Transverse colon (tissue), 4 donors: ENCODE data around the gene SMARCD2. TPM values are rescaled to one million over a fixed set of nuclear protein-coding genes. Genes with fewer than 3 reads are reported as not detected.
"Not testable (repeated sequence)": the region's sequence is repeated elsewhere in the genome, so short reads cannot be mapped to it uniquely, and the experiment has no call there.

Source experiments
- DNase-seq: peaks from one replicate; pipeline ENCODE4 v3.0.0-alpha.2; 2019
- H3K27ac ChIP-seq, 4 donors: fragments of 200-600 bp; sonication (generic); 2 replicates each; pipeline ENCODE4 v1.5.1; 2016 to 2018; ENCODE audit warnings: inconsistent platforms in 4 of 4
- H3K27me3 ChIP-seq: fragments of 200-600 bp; sonication (generic); 2 replicates; pipeline ENCODE4 v1.5.1; 2017; ENCODE audit warnings: inconsistent platforms
- H3K36me3 ChIP-seq, 4 donors: fragments of 200-600 bp; sonication (generic); 2 replicates each; pipeline ENCODE4 v1.5.1; 2017 to 2019; ENCODE audit warnings: inconsistent platforms in 4 of 4
- H3K4me1 ChIP-seq, 4 donors: fragments of 200-600 bp; sonication (generic); 2 replicates each; pipeline ENCODE4 v1.5.1; 2017 to 2020; ENCODE audit warnings: inconsistent platforms in 4 of 4
- H3K4me3 ChIP-seq, 4 donors: fragments of 200-600 bp; sonication (generic); 1 replicate in 1 of 4; 2 replicates in 3 of 4; pipeline versions ENCODE4 v1.5.1 to v1.6.1; 2017 to 2019; ENCODE audit warnings: inconsistent platforms in 4 of 4
- H3K9me3 ChIP-seq, 2 donors: fragments of 200-600 bp; sonication (generic); 2 replicates each; pipeline ENCODE4 v1.5.1; 2017 to 2019; ENCODE audit warnings: inconsistent platforms in 2 of 2
- EP300 ChIP-seq: sonication (generic); formaldehyde crosslinking; IDR thresholded peaks from one replicate; pipeline ENCODE4 v1.6.1; 2017; ENCODE audit warnings: antibody characterized with exemption, low read depth
- POLR2A ChIP-seq: fragments of 450-650 bp; IDR thresholded peaks from one replicate; pipeline ENCODE4 v1.6.1; 2016; ENCODE audit warnings: antibody characterized with exemption, mild to moderate bottlenecking, moderate library complexity
- POLR2AphosphoS5 ChIP-seq, 3 donors: sonication (generic); formaldehyde crosslinking; IDR thresholded peaks; one replicate each; pipeline ENCODE4 v1.6.1; 2016; ENCODE audit warnings: antibody characterized with exemption in 3 of 3
- WGBS, 2 donors: methylation state at CpG; one replicate each; pipeline ENCODE4 v1.1.5; 2018; ENCODE audit warnings: low coverage in 1 of 2; 5-methylcytosine and 5-hydroxymethylcytosine counted together
- in situ Hi-C, 4 donors: fragments of 200-750 bp; cut with MboI; loops; one replicate each; pipeline versions ENCODE4 v1.15.0 to v1.15.1; 2017; ENCODE audit warnings: low sequenced_read_pairs in 3 of 4, low pct_ligation_motif_present in 1 of 4, low pct_unique_long_range_greater_than_20kb in 1 of 4
- intact Hi-C: fragments of 100-400 bp; cut with DNase I; formaldehyde crosslinking; loops from one replicate; pipeline ENCODE4 v1.15.1; 2023; ENCODE audit warnings: low total_unique reads
- total RNA-seq, 4 donors: library from RNA; depleted of rRNA; stranded (reverse); fragments of >200 nt; gene quantifications; one replicate each; pipeline ENCODE4 v1.1.0, GENCODE V29; 2016
- TF ChIP-seq, protein P1 (sequence below), 5 experiments: fragments of 200-600 bp in 3 of 5; fragments of 450-650 bp in 2 of 5; sonication (generic) in 3 of 5; IDR thresholded peaks; 1 replicate in 2 of 5; 2 replicates in 3 of 5; pipeline ENCODE4 v1.5.1; 2016 to 2017; ENCODE audit warnings: antibody characterized with exemption in 5 of 5, inconsistent platforms in 3 of 5, mild to moderate bottlenecking in 2 of 5, moderate library complexity in 1 of 5

SMARCD2 gene
- total RNA-seq, 4 donors from 2014 or later: 99.0 to 130 (median 109) TPM

DNA sequence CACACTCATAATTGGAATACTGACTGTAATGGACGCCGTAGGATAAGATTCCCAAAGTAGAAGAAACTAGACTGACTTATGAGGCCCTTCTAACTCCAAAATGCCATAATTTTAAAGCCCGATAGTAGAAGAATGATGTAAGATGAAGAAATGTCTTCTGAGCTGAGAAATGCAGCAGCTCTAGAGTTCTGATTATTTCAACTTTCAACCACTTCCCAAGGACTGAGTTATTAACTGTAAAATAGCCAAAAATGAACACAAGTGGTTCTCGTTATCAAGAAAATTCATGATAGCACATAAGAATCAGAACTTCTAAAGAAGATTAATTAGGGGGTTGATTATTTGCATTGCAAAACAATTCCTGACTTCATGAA lies 27.8 kb upstream of the SMARCD2 start:
- H3K9me3 ChIP-seq, H3K27ac ChIP-seq, H3K27me3 ChIP-seq, H3K36me3 ChIP-seq, H3K4me1 ChIP-seq, DNase-seq, in situ Hi-C loops, H3K4me3 ChIP-seq, intact Hi-C loops: not testable (repeated sequence)
- 68 to 88% methylated on average over 4 of the region's 4 CpGs for WGBS, 2 donors

DNA sequence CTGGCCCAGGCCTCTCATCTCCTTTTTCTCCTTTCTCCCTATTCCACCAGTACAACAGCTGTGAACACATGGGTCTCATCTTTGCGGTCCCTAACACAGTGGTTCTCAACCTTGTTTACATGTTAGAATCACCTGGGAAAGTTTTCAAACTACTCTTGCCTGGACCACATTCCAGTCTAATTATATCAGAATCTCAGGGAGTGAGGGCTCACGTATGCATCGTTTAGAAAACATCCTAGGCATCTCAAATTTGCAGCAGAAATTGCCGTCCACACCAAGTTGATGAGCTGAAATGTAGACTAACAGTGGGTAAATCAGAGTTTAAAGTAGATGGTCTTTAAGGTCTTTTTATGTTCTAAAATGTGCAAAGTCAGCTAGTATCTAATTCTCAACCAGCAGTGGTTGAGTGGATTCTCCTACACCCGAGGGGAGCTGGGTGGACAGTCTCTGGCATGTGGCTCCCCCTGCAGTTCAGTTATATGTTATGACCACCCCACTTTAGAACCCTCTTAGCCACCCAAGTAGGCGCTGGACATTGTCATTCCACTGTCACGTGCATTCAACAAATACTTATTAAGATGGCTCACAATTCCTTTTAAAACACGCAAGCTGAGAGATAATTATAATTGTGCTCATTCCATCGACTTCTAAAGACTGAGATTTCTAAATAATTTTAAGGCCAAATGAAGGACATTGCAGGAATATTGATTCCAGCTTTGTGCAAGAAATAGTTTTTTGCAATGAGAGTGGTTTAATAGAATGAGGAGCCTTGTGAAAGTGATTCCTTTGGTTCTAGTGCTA lies 27.2 kb upstream of the SMARCD2 start:
- H3K4me1 ChIP-seq, DNase-seq, H3K9me3 ChIP-seq, in situ Hi-C loops, H3K27me3 ChIP-seq, H3K4me3 ChIP-seq, H3K27ac ChIP-seq, H3K36me3 ChIP-seq, intact Hi-C loops: not testable (repeated sequence)
- whole genome bisulfite sequencing, 2 donors: 55 to 58% methylated on average over 7 to 9 of the region's 9 CpGs

DNA sequence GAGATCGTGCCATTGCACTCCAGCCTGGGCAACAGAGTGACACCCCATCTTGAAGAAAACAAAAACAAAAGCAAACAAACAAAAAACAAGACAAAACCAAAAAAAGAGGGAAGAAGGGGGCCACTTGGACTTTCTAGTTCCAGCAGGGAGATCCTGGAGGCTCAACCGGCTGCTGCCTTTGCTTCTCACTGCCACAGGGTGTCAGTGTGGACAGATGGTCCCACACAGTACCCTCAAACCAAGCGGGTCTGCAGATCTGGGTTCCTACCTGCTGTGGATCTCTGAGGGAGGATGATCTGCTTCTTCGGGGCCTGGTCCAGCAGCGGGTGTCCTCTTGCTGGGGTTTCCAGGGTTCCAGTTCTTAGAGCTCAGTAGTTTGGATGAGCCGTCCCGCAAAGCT lies 24.1 kb upstream of the SMARCD2 start:
- in situ Hi-C loops, H3K9me3 ChIP-seq, DNase-seq, H3K4me1 ChIP-seq, H3K36me3 ChIP-seq, H3K27me3 ChIP-seq, H3K4me3 ChIP-seq, H3K27ac ChIP-seq, intact Hi-C loops: not testable (repeated sequence)
- 51 to 60% methylated on average over 1 to 3 of the region's 7 CpGs for WGBS, 2 donors

DNA sequence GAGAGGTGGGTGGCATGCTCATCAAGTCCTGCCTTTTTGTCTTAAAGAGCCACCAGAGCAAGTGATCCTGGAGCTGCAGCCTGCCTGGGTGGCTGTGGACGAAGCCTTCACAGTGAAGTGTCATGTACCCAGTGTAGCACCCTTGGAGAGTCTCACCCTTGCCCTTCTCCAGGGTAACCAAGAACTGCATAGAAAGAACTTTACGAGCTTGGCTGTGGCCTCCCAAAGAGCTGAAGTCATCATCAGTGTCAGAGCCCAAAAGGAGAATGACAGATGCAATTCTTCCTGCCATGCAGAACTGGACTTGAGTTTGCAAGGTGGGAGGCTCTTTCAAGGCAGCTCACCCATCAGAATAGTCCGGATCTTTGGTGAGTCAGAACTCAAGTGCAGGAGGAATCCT lies 16.8 kb upstream of the SMARCD2 start:
- TF ChIP-seq POLR2AphosphoS5 (IDR thresholded peaks at IDR 0.05): no peak
- no peak for TF ChIP-seq POLR2A
- no peak for TF ChIP-seq EP300
- TF ChIP-seq, protein P1, sequence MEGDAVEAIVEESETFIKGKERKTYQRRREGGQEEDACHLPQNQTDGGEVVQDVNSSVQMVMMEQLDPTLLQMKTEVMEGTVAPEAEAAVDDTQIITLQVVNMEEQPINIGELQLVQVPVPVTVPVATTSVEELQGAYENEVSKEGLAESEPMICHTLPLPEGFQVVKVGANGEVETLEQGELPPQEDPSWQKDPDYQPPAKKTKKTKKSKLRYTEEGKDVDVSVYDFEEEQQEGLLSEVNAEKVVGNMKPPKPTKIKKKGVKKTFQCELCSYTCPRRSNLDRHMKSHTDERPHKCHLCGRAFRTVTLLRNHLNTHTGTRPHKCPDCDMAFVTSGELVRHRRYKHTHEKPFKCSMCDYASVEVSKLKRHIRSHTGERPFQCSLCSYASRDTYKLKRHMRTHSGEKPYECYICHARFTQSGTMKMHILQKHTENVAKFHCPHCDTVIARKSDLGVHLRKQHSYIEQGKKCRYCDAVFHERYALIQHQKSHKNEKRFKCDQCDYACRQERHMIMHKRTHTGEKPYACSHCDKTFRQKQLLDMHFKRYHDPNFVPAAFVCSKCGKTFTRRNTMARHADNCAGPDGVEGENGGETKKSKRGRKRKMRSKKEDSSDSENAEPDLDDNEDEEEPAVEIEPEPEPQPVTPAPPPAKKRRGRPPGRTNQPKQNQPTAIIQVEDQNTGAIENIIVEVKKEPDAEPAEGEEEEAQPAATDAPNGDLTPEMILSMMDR (IDR thresholded peaks at IDR 0.05): no peak
- DNase-seq: no peak
- Histone ChIP-seq H3K4me3 (no peak overlapping the region), H3K36me3 (no peaks in the 10 kb centered on the region), H3K9me3 (no peaks in the 10 kb centered on the region), H3K27ac (no peak overlapping the region), H3K27me3 (no peaks in the 10 kb centered on the region), H3K4me1 (no peaks in the 10 kb centered on the region)
- in situ Hi-C loops (no loop called here), intact Hi-C loops (no loop called here)
- WGBS, 2 donors: 74% methylated on average over 3 of the region's 3 CpGs; no CpG with 5 or more reads in 1 of the 2 donors

DNA sequence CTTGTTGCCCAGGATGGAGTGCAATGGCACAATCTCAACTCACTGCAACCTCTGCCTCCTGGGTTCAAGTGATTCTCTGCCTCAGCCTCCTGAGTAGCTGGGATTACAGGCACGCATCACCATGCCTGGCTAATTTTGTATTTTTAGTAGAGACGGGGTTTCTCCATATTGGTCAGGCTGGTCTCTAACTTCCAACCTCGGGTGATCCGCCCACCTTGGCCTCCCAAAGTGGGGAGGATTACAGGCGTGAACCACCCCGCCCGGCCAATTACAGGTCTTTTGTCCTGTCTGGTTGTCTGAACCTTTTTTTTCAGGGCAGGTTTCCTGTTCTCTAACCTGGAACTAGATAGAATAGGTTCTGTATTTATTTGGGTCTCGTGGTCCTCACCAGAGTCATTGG lies 13.9 kb upstream of the SMARCD2 start:
- H3K27me3 ChIP-seq, DNase-seq, H3K27ac ChIP-seq, intact Hi-C loops, H3K9me3 ChIP-seq, H3K4me3 ChIP-seq, H3K4me1 ChIP-seq, in situ Hi-C loops, H3K36me3 ChIP-seq: not testable (repeated sequence)
- WGBS, 2 donors: 79 to 86% methylated on average over 5 to 8 of the region's 8 CpGs

DNA sequence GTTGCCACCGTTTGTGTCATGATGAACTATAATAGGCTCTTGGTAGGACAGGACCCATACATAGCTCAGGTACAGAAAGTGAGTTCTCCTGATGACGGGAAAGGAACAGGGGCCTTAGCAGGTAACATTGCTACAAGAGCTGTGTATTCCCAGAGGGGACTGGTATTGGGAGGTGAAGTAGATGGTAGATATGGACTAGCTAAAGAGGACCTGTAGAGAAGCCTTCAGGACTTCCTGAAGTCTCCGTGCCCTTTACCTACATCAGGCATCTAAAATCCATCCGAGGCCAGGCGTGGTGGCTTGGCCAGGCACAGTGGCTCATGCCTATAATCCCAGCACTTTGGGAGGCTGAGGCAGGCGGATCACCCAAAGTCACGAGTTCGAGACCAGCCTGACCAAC lies 12.7 kb upstream of the SMARCD2 start:
- no peaks in the 10 kb centered on the region for H3K27me3 ChIP-seq
- in situ Hi-C loops (no loop called here), intact Hi-C loops (no loop called here)
- no peaks in the 10 kb centered on the region for H3K36me3 ChIP-seq
- no peak overlapping the region for H3K27ac ChIP-seq
- WGBS, 2 donors: 78 to 82% methylated on average over 2 to 8 of the region's 8 CpGs
- TF ChIP-seq EP300: no peak
- no peak for TF ChIP-seq POLR2AphosphoS5 (IDR thresholded peaks at IDR 0.05)
- TF ChIP-seq, protein P1 (IDR thresholded peaks at IDR 0.05): no peak
- no peak for TF ChIP-seq POLR2A
- no peaks in the 10 kb centered on the region for H3K9me3 ChIP-seq
- H3K4me1 ChIP-seq: no peaks in the 10 kb centered on the region
- no peak for DNase-seq
- H3K4me3 ChIP-seq: no peak overlapping the region
